Heart right ventricle (tissue), 16 donors: ENCODE data around the gene HADHA. TPM values are rescaled to one million over a fixed set of nuclear protein-coding genes. Genes with fewer than 3 reads are reported as not detected.

ENCODE experiments used
- ATAC-seq, 8 donors: fragments of 200-7000 bp; cut with Tn5 transposase; one replicate each; pipeline ENCODE4 v1.9.1; 2020; ENCODE audit warnings: mild to moderate bottlenecking in 8 of 8, moderate library complexity in 8 of 8, moderate number of reproducible peaks in 1 of 8
- DNase-seq, 2 donors: peaks; one replicate each; pipeline ENCODE4 v3.0.0-alpha.2; 2020
- H3K27ac ChIP-seq, 10 donors: fragments of 200-600 bp; sonication (generic) in 2 of 10; one replicate each; pipeline versions ENCODE4 v1.5.0 to v1.8.0; 2020 to 2022; ENCODE audit warnings: mild to moderate bottlenecking in 3 of 10
- H3K27me3 ChIP-seq, 7 donors: fragments of 200-600 bp; one replicate each; pipeline ENCODE4 v1.8.0; 2021 to 2022; ENCODE audit warnings: mild to moderate bottlenecking in 2 of 7
- H3K36me3 ChIP-seq, 9 donors: fragments of 200-600 bp; sonication (generic) in 1 of 9; one replicate each; pipeline versions ENCODE4 v1.5.0 to v1.8.0; 2020 to 2022; ENCODE audit warnings: mild to moderate bottlenecking in 2 of 9
- H3K4me1 ChIP-seq, 9 donors: fragments of 200-600 bp; sonication (generic) in 1 of 9; one replicate each; pipeline versions ENCODE4 v1.5.0 to v1.8.0; 2020 to 2022; ENCODE audit warnings: mild to moderate bottlenecking in 4 of 9
- H3K4me3 ChIP-seq, 10 donors: fragments of 200-600 bp; sonication (generic) in 2 of 10; one replicate each; pipeline versions ENCODE4 v1.5.0 to v1.8.0; 2020 to 2022; ENCODE audit warnings: mild to moderate bottlenecking in 7 of 10, moderate library complexity in 2 of 10
- H3K9me3 ChIP-seq, 11 donors: fragments of 200-600 bp in 10 of 11; sonication (generic) in 2 of 11; one replicate each; pipeline versions ENCODE4 v1.5.0 to v1.8.0; 2013 to 2022; ENCODE audit warnings: mild to moderate bottlenecking in 2 of 11, control low read depth in 1 of 11, moderate library complexity in 1 of 11
- CTCF ChIP-seq, 9 donors: fragments of 200-600 bp; sonication (generic) in 2 of 9; IDR thresholded peaks; one replicate each; pipeline versions ENCODE4 v1.5.0 to v1.8.0; 2021 to 2022; ENCODE audit warnings: antibody characterized with exemption in 9 of 9, mild to moderate bottlenecking in 5 of 9, moderate library complexity in 1 of 9
- WGBS, 2 donors: extraction: QIAGEN DNeasy Blood & Tissue Kit; methylation state at CpG; one replicate each; pipeline ENCODE4 v1.1.7; 2013; ENCODE audit warnings: inconsistent platforms in 1 of 2; 5-methylcytosine and 5-hydroxymethylcytosine counted together
- intact Hi-C, 10 donors: fragments of 100-400 bp; cut with DNase I; formaldehyde crosslinking; loops; one replicate each; pipeline versions ENCODE4 v1.11.1 to v1.14.2; 2022
- polyA plus RNA-seq, 2 donors: library from polyadenylated mRNA; stranded (reverse); fragments of 200-250 nt; gene quantifications; one replicate each; pipeline ENCODE4 v1.2.3, GENCODE V29; 2013
- total RNA-seq, 10 donors: library from RNA; stranded (reverse); fragmentation: NEBNext Ultra II Directional in 3 of 10; extraction: Animal tissue kit (Norgen Biotek cat#: 25700) in 3 of 10; gene quantifications; one replicate each; pipeline versions ENCODE4 v1.2.1 to v1.2.4, GENCODE V29; 2021 to 2023
- donor health status: Arrhythmogenic right ventricular cardiomyopathy.
- donor health status: ischemic (EF 13 %, LVEDD 7.1; RV severe dilation, severe dysfunction).
- donor health status: healthy with polysubstance abuse.
- donor health status: DM: no; HTN: yes; CAD: no.
- donor health status: DM: no; HTN: no; CAD: no.
- donor health status: ischemic (EF 25% LVEDD 6.9; RV normal size, moderate dysfunction).
- donor health status: ischemic (EF 25% LVEDD 5.7; RV mildly dilated, moderate dysfunction).
- donor health status: healthy.
- donor health status: DM: yes; HTN: yes; CAD: no.
- donor health status: Ischemic cardiomyopathy.
- donor health status: ischemic (EF 35%, LVEDD 5.7; RV mildly dilated, moderate dysfunction).
- donor health status: nonischemic (EF 11% LVEDD 7.7; RV severe dilation, severe dysfunction).
- donor health status: DM: yes; HTN: yes; CAD: no.
- donor health status: PGD.
- donor health status: ischemic (EF 29% LVEDD 5.4; RV normal size, mild dysfunction).
- donor health status: nonischemic (EF 23%, LVEDD 6.1; RV moderate dilation, normal function).

Gene HADHA
- total and polyA plus RNA-seq, 12 donors, result 143 to 686 (median 377) TPM

DNA sequence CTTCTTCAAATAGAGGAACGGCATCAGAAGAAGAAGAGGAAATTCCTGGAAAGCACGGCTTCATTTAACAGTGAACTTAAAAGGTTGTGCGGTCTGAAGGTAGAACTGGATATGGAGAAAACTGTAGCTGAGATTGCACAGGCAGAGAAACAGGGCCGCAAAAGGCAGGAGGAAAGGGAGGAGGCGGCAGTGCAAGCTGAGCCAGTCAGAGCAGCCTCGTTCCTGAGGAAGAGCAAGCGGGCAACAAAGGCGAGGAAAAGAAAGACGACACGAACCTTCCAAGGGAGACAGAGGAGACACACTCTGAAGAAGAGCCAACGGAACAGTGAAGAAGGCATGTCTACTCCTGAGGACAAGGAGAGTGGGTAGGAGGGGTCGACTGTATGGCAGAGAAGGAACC is 94.2 kb downstream of the HADHA start:
- ATAC-seq (no peak), DNase-seq (no peak)
- Histone ChIP-seq H3K9me3 (peaks cover 0 to 20% (median 3%) of the 10 kb centered on the region in 11 donors), H3K4me3 (no peak overlapping the region), H3K4me1 (no peaks in the 10 kb centered on the region), H3K36me3 (no peaks in the 10 kb centered on the region), H3K27me3 (peaks cover 0 to 23% (median 6%) of the 10 kb centered on the region in 7 donors), H3K27ac (no peak overlapping the region)
- intact Hi-C loops, result no loop called here
- 78 to 82% methylated on average over 12 of the region's 12 CpGs for WGBS, 2 donors
- TF ChIP-seq CTCF (IDR thresholded peaks at IDR 0.05), result no peak

- 43% methylated on average over 2 of the region's 2 CpGs for WGBS, 2 donors
Measured at GRCh38 chr2:26148501-26148900, 95.9 kb downstream of the HADHA start.

DNA sequence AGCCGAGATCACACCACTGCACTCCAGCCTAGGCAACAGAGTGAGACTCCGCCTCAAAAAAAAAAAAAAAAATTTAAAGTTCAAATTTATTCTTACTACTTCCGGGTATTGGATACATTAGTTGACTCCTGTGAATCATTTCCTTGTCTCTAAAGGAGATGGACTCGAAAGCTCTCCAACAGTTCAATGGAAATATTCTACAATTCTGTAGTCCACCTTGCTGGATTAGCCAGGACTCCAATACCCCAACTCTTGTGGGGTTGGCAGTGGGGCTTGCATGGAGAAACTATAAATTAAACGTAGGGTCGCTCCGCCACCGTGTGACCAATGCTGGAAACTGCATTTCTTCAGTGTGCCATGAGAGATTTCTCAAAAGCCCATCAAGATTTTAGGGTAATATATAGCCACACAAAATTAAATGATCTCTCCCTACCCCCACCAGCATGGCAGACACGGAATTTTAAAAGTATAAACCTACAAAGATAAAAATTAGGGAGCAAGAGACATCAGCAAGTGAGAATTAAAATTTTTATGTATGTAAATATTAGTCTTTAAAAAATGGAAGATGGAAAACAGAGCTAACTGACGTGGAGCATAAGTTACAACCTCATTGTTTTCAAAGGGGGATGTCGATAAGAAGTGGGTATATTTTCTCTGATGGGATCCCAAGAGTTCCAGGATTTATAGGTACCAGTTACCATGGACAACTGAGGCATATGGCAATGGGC is 99.3 kb downstream of the HADHA start:
- peak; percentile 40 to 43 for DNase-seq

More at GRCh38 chr2:26148501-26148900, 95.9 kb downstream of the HADHA start:
- intact Hi-C loops, result loop anchor here in 7 of 10 donors (5.0 to 10.0 kb wide), 7 partner anchors 61 to 294 kb away; no protein-coding TSS in a partner anchor
- peaks cover 0 to 9% (median 0%) of the 10 kb centered on the region in 9 donors for H3K4me1 ChIP-seq
- no peak overlapping the region for H3K27ac ChIP-seq
- H3K4me3 ChIP-seq, result no peak overlapping the region
- ATAC-seq (no peak), DNase-seq (no peak)
- TF ChIP-seq CTCF (IDR thresholded peaks at IDR 0.05), result no peak
- no peaks in the 10 kb centered on the region for H3K36me3 ChIP-seq
- H3K27me3 ChIP-seq, result peaks cover 0 to 23% (median 6%) of the 10 kb centered on the region in 7 donors
- peaks cover 0 to 5% (median under 1%) of the 10 kb centered on the region in 11 donors for H3K9me3 ChIP-seq

DNA sequence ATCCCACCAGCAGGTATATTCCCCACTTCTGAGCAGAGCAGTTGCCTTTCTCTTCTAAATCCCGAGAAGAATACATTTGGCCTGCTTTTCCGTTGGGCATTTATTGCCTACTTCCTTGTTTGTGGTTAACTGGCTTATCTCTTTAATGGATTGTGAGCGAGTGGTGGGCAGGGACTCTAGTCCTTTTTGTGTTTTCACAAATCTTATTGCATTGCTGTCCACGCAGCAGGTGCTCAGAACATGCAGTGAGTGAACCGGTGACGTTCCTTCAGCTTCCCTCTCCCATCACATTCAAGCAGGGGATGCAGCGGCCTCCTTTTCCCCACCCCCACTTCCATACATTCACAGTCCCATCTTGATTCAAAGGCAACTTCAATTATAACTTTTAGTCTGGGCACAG is 100.4 kb downstream of the HADHA start:
- no peak overlapping the region for H3K4me3 ChIP-seq
- 75 to 80% methylated on average over 7 of the region's 7 CpGs for WGBS, 2 donors
- H3K27me3 ChIP-seq, result peaks cover 0 to 7% (median 0%) of the 10 kb centered on the region in 7 donors
- H3K36me3 ChIP-seq, result no peaks in the 10 kb centered on the region
- peaks cover 0 to 9% (median 0%) of the 10 kb centered on the region in 9 donors for H3K4me1 ChIP-seq
- H3K27ac ChIP-seq, result no peak overlapping the region
- TF ChIP-seq CTCF (IDR thresholded peaks at IDR 0.05), result no peak
- no peaks in the 10 kb centered on the region for H3K9me3 ChIP-seq
- no peak for DNase-seq
- ATAC-seq, result no peak
- intact Hi-C loops, result loop anchor here in 9 of 10 donors (2.0 to 10.0 kb wide), 14 partner anchors 47 to 292 kb away; no protein-coding TSS in a partner anchor

More for the DNA sequence above, 99.3 kb downstream of the HADHA start:
- Histone ChIP-seq H3K27ac (no peak overlapping the region), H3K4me3 (no peak overlapping the region), H3K27me3 (peaks cover 0 to 10% (median 0%) of the 10 kb centered on the region in 7 donors), H3K4me1 (peaks cover 0 to 9% (median 0%) of the 10 kb centered on the region in 9 donors), H3K36me3 (no peaks in the 10 kb centered on the region), H3K9me3 (no peaks in the 10 kb centered on the region)
- intact Hi-C loops, result loop anchor here (1.0 to 10.0 kb wide), 18 partner anchors 48 to 293 kb away; no protein-coding TSS in a partner anchor
- ATAC-seq, result peak in 7 of 8 donors; percentile 65 to 79 (median 69)
- WGBS, 2 donors, result 27 to 30% methylated on average over 11 of the region's 11 CpGs
- TF ChIP-seq CTCF (IDR thresholded peaks at IDR 0.05), result peak; percentile 48 to 84 (median 75)
